Measurements from ENCODE around the gene HSF5. TPM values are rescaled to one million over a fixed set of nuclear protein-coding genes. Genes with fewer than 3 reads are reported as not detected.

Gene HSF5
- total RNA-seq, 1 donor from 2014 or later: 0.20 TPM

DNA sequence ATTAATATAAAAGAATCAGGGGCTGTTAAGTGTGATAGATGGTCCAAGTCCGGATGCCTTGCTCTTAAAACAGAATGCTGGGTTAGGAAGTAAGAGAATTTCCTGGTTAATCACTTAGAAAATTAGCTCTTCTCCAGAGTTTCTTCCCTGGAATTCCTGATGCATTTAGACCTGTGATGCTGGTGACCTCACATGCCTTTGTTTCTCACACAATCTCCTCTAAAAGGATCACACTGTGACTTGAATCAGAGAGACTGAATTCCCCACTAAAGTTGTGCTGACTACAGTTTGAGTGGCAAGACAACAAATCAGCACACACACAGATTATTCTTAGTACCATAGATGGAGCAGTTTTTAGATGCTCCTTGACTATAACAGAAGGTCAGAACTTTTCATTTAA lies 66.5 kb downstream of the HSF5 start:
- DNase-seq (no peak), ATAC-seq (no peak)
- H3K4me1 ChIP-seq: no peaks in the 10 kb centered on the region
- H3K36me3 ChIP-seq: no peaks in the 10 kb centered on the region
- no peaks in the 10 kb centered on the region for H3K27me3 ChIP-seq
- no peak overlapping the region for H3K4me3 ChIP-seq
- no peaks in the 10 kb centered on the region for H3K9me3 ChIP-seq
- intact Hi-C loops (cut with DNase I): no loop called here
- no peak for TF ChIP-seq CTCF (IDR thresholded peaks at IDR 0.05)
- no peak overlapping the region for H3K27ac ChIP-seq

DNA sequence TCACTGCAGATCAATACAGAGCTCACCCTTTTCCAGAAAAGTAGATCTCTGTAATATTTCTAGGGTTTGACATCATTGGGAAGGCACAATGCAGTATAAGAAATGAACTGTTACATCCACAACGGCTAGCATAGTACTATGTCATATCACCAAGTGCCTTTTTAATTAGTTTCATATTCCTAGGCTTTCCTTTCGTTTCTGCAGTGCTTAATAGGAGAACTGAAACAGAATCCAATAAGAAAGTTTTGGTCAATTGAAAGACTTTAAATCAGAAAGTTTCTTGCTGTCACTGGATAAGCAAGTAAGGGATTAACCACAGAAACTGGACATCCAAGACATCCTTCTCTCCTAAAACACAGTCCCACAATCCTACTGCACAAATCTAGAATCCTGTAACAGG lies 67.4 kb downstream of the HSF5 start:
- Histone ChIP-seq H3K9me3 (no peaks in the 10 kb centered on the region), H3K27me3 (no peaks in the 10 kb centered on the region), H3K27ac (no peak overlapping the region), H3K4me1 (no peaks in the 10 kb centered on the region), H3K4me3 (no peak overlapping the region), H3K36me3 (no peaks in the 10 kb centered on the region)
- intact Hi-C loops (cut with DNase I): no loop called here
- ATAC-seq (no peak), DNase-seq (no peak)
- TF ChIP-seq CTCF (IDR thresholded peaks at IDR 0.05): no peak

DNA sequence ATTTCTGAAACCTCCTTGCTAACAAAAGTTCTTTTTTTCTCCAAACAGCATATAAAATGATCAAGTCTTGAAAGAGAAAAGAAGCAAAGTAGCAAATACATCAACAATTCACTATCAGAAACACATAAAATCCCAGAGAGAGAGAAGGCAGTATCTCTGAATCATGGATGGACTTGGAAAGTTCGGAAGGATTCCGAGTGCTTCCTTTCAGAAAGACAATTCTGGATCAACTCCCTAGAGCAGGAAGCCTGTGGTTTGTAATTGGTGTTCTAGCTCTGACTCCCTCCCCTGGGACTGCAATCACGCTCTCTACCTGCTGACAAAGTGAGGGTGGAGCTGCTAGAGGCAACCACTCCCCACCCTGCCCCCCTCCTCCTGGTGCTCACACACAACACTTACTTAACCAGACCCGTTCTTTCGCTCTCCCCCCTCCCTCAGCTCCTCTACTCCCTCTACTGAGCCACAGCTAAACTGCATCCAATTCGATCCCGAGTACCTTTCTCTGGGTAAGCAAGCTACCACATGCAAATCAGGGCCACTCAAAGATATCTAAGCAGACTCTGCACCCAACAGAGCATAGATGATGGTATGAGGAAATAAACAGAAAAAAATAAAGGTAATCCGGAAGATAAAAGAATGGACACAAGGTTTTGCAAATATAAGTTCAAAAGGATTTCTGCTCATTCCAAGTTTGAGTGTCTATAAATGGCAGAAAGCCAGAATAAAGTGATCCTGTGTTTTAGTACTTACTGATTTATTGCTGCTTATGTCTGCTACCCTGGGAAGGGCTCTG lies 70.7 kb downstream of the HSF5 start, which contains the start of gene RNF43:
Gene RNF43, minus strand, starts transcription at position 235 of the 793 bp plus-strand sequence. CDS start 1,957 bp downstream, outside the sequence.
- peak within 1 kb of the TSS; percentile 41 for H3K4me3 ChIP-seq

DNA sequence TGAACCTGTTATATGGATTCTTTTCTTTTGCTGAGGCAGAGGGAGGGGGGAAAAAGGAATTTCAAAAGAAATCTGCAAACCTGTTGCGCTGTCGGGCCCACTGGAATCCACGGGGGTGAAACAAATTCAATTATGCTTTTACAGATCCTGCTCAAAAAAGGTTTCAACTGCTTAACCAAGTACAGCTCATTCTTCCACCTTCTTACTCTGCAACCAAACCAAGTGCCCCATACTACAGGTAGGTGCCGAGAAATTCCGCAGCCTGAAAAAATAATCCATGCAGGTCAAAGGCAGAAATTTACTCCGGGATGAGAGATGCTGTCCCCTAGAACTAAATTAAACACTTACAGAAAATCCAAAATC lies 71.3 kb downstream of the HSF5 start:
- H3K36me3 ChIP-seq: no peaks in the 10 kb centered on the region
- no peaks in the 10 kb centered on the region for H3K4me1 ChIP-seq
- TF ChIP-seq CTCF (IDR thresholded peaks at IDR 0.05): no peak
- no peaks in the 10 kb centered on the region for H3K27me3 ChIP-seq
- ATAC-seq (no peak), DNase-seq (no peak)
- intact Hi-C loops (cut with DNase I): no loop called here
- H3K9me3 ChIP-seq: no peaks in the 10 kb centered on the region
- H3K27ac ChIP-seq: peak overlapping the region; percentile 51
- H3K4me3 ChIP-seq: peak overlapping the region; percentile 41

More for the DNA sequence above, 70.7 kb downstream of the HSF5 start, which contains the start of gene RNF43:
- peak; percentile 100 for ATAC-seq
- peak; percentile 76 for TF ChIP-seq CTCF (IDR thresholded peaks at IDR 0.05)
- no peaks in the 10 kb centered on the region for H3K4me1 ChIP-seq
- H3K27ac ChIP-seq: peak within 1 kb of the TSS; percentile 51
- DNase-seq: peak; percentile 93
- H3K9me3 ChIP-seq: no peaks in the 10 kb centered on the region
- H3K27me3 ChIP-seq: no peaks in the 10 kb centered on the region
- intact Hi-C loops (cut with DNase I): no loop called here
- H3K36me3 ChIP-seq: no peaks in the 10 kb centered on the region

DNA sequence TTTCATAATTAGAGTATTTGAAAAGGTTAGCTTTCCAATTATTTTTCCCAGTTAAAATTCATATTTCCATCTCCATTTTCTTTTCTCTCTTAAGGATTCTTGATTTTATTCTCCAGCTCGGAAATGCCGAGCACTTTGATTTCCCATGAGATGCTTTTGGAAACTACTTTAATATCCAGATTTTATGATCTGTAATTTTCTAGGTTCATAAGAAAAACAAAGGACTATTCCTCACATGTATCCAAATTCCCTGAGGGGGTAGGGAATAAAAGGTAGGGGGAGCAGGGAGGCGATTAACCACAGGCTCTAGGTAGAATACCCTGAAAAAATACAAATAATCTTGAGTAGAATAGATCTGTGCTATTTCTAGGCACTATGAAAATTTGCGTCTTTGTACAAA lies 71.8 kb downstream of the HSF5 start:
- Histone ChIP-seq H3K9me3 (no peaks in the 10 kb centered on the region), H3K27me3 (no peaks in the 10 kb centered on the region), H3K4me1 (no peaks in the 10 kb centered on the region), H3K36me3 (no peaks in the 10 kb centered on the region), H3K27ac (peak overlapping the region; percentile 51), H3K4me3 (peak overlapping the region; percentile 41)
- intact Hi-C loops (cut with DNase I): no loop called here
- no peak for ATAC-seq
- DNase-seq: no peak
- TF ChIP-seq CTCF (IDR thresholded peaks at IDR 0.05): no peak
